Measurements from ENCODE around the gene TRIM6. TPM values are rescaled to one million over a fixed set of nuclear protein-coding genes. Genes with fewer than 3 reads are reported as not detected.
A peak's percentile ranks its signal among the peaks of the same experiment; 100 is the strongest.
"Not testable (repeated sequence)": the region's sequence is repeated elsewhere in the genome, so short reads cannot be mapped to it uniquely, and the experiment has no call there.

TRIM6 gene
- total RNA-seq, 2 donors from 2014 or later = 0.31 TPM; not detected in 1

DNA sequence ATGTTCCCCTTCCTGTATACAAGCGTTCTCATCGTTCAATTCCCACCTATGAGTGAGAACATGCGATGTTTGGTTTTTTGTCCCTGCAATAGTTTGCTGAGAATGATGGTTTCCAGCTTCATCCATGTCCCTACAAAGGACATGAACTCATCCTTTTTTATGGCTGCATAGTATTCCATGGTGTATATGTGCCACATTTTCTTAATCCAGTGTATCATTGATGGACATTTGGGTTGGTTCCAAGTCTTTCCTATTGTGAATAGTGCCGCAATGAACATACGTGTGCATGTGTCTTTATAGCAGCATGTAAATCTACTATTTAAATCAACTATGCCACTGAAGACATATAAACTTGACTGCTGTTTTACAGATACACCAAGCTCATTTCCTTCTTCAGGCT is 12.0 kb upstream of the TRIM6 start:
- not testable (repeated sequence) for H3K4me1 Mint-ChIP-seq (ENCODE audit: low read depth in 2 of 2); H3K27ac Mint-ChIP-seq

DNA sequence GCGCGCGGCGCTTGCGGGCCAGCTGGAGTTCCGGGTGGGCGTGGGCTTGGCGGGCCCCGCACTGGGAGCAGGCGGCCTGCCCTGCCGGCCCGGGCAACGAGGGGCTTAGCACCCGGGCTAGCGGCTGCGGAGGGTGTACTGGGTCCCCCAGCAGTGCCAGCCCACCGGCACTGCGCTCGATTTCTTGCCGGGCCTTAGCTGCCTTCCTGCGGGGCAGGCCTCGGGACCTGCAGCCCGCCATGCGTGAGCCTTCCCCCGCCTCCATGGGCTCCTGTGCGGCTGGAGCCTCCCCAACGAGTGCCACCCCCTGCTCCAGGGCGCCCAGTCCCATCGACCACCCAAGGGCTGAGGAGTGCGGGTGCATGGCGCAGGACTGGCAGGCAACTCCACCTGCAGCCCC is 6.5 kb upstream of the TRIM6 start:
- H3K27me3 Mint-ChIP-seq; H3K9me3 Mint-ChIP-seq; H3K27ac Mint-ChIP-seq; H3K4me1 Mint-ChIP-seq (ENCODE audit: low read depth in 2 of 2); ATAC-seq; DNase-seq (ENCODE audit: low spot score); H3K36me3 Mint-ChIP-seq; H3K4me3 Mint-ChIP-seq: not testable (repeated sequence)

More for the DNA sequence above, 12.0 kb upstream of the TRIM6 start:
- H3K27me3 Mint-ChIP-seq; H3K4me3 Mint-ChIP-seq; DNase-seq (ENCODE audit: low spot score); H3K9me3 Mint-ChIP-seq; ATAC-seq; H3K36me3 Mint-ChIP-seq: not testable (repeated sequence)

DNA sequence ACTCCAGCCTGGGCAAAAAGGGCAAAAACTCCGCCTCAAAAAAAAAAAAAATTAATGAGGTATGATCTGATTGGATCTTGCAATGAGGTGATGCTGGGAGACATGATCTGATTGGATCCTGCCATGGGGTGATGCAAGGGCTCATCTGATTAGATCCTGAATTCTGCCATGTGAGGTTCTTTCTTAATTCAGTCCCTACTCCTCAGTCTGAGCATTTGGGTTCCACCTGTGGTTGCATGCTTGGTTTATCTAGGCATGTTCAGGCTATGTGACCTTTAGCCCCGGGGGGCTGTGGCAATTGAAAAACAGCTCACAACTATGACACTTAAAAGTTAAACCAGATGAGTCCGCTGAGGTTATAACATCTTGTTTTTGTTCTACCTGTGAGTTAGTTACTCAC is 4.8 kb upstream of the TRIM6 start:
- Mint-ChIP-seq H3K36me3 (no peaks in the 10 kb centered on the region), H3K27me3 (peaks cover 0 to 5% of the 10 kb centered on the region in 2 donors), H3K4me3 (no peak overlapping the region)

DNA sequence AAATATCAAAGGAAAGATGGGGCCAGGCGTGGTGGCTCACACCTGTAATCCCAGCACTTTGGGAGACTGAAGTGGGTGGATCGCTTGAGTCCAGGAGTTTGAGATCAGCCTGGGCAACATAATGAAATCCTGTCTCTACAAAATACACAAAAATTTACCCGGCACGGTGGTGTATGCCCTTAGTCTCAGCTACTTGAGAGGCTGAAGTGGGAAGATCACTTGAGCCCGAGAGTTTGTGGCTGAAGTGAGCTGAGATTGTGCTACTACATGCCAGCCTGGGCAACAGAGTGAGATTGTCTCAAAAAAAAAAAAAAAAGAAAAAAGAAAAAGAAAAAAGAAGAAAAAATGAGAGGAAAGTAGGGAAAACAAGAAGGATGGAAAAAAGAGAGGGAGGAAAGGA is 3.8 kb upstream of the TRIM6 start:
- Mint-ChIP-seq H3K9me3 (no peaks in the 10 kb centered on the region), H3K27ac (no peak overlapping the region), H3K4me1 (ENCODE audit: low read depth in 2 of 2) (peaks cover 0 to 8% of the 10 kb centered on the region in 2 donors), H3K27me3 (peaks cover 3% of the 10 kb centered on the region in 2 donors), H3K4me3 (no peak overlapping the region), H3K36me3 (no peaks in the 10 kb centered on the region)
- ATAC-seq (no peak), DNase-seq (ENCODE audit: low spot score) (no peak)

More for the DNA sequence above, 4.8 kb upstream of the TRIM6 start:
- no peak for ATAC-seq
- no peak overlapping the region for H3K27ac Mint-ChIP-seq
- peaks cover 0 to 5% of the 10 kb centered on the region in 2 donors for H3K4me1 Mint-ChIP-seq (ENCODE audit: low read depth in 2 of 2)
- H3K9me3 Mint-ChIP-seq = no peaks in the 10 kb centered on the region
- no peak for DNase-seq (ENCODE audit: low spot score)

DNA sequence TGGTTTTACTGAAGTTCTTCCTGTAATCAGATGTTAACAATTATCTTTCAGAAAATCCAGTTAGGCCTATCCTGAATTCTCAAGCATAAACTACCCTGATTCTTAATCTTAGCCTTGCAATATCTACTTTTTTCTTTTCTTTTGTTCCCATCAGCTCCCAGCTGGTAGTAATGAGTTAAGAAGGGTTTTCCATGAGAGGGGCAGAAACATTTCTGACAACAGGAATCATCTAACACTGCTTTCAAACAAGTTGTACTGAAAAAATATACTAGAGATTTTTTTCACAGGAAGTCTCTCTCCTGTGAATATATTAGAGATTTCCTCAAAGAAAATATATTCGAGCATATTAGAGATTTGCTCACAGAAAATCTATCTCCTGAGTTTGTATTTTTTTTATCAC is 3.3 kb upstream of the TRIM6 start:
- H3K27me3 Mint-ChIP-seq = peaks cover 5 to 8% of the 10 kb centered on the region in 2 donors
- ATAC-seq = no peak
- H3K4me1 Mint-ChIP-seq (ENCODE audit: low read depth in 2 of 2) = peaks cover 0 to 8% of the 10 kb centered on the region in 2 donors
- H3K27ac Mint-ChIP-seq = no peak overlapping the region
- H3K4me3 Mint-ChIP-seq = no peak overlapping the region
- DNase-seq (ENCODE audit: low spot score) = no peak
- no peaks in the 10 kb centered on the region for H3K9me3 Mint-ChIP-seq
- no peaks in the 10 kb centered on the region for H3K36me3 Mint-ChIP-seq

DNA sequence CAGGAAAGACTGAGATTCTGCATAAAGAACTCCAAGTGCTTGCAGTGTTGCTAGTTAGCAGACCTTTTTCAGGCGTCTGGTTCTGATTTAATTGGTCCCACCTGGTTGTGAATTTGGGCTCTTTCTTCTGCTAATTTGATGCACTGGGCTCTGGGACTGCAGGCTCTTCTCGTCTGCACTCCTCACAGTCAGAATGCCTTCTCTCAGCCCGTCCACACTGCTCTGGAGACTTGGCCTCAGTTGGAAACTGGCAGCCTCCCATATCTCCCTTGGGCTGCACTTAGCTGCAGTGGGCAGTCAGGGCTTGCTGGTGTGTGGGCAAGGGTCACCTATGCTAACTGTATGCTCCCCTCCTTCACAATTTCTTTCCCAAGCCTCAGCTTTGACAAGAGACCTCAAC is 1.5 kb downstream of the TRIM6 start:
- ATAC-seq (no peak), DNase-seq (ENCODE audit: low spot score) (no peak)
- H3K4me3 Mint-ChIP-seq = no peak overlapping the region
- H3K4me1 Mint-ChIP-seq (ENCODE audit: low read depth in 2 of 2) = peaks cover 0 to 8% of the 10 kb centered on the region in 2 donors
- no peak overlapping the region for H3K27ac Mint-ChIP-seq
- H3K9me3 Mint-ChIP-seq = no peaks in the 10 kb centered on the region
- no peaks in the 10 kb centered on the region for H3K36me3 Mint-ChIP-seq
- peaks cover 5 to 8% of the 10 kb centered on the region in 2 donors for H3K27me3 Mint-ChIP-seq

DNA sequence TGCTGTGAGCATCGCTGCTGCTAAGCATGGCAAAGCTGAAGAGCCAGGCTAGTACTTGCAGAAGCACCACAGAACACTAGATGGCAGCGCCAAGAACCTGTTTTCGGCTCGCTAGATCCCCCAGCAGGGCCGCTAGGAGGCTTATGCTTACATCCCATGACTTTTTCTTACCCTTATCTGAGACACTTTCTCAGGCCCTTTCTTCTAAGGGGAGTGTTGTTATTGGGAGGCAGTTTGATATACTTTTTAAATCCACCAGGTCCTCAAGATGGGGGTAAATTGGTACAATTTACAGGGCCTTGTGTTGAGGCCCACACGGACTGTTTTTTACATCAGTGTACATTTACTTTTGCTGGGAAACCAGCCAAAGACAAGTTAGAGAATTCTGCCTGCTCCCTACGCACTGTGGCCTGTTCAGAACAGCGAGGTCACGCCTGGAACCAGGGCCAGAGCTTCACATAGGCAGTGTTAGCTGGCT is 4.0 kb downstream of the TRIM6 start:
- no peaks in the 10 kb centered on the region for H3K9me3 Mint-ChIP-seq
- no peak overlapping the region for H3K4me3 Mint-ChIP-seq

DNA sequence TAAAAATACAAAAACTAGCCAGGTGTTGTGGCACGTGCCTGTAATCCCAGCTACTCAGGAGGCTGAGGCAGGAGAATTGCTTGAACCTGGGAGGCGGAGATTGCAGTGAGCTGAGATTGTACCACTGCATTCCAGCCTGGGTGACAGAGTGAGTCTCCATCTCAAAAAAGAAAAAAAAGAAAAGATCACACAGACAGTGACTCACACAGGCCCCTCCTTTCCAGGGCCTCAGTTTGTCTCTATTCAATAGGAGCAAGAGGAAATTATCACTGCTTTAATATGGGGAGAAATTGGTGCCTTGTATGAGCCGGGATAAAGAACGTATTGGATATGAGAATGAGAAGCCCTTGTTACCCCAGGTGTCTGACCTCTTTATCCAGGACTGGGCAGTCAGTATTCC is 6.4 kb downstream of the TRIM6 start:
- not testable (repeated sequence) for H3K36me3 Mint-ChIP-seq; H3K9me3 Mint-ChIP-seq; H3K4me3 Mint-ChIP-seq; H3K4me1 Mint-ChIP-seq (ENCODE audit: low read depth in 2 of 2); ATAC-seq; H3K27me3 Mint-ChIP-seq; DNase-seq (ENCODE audit: low spot score); H3K27ac Mint-ChIP-seq

More for the DNA sequence above, 4.0 kb downstream of the TRIM6 start:
- ATAC-seq = peak; percentile 66 to 74
- no peaks in the 10 kb centered on the region for H3K36me3 Mint-ChIP-seq
- no peak overlapping the region for H3K27ac Mint-ChIP-seq
- DNase-seq (ENCODE audit: low spot score) = no peak
- H3K4me1 Mint-ChIP-seq (ENCODE audit: low read depth in 2 of 2) = peaks cover 0 to 8% of the 10 kb centered on the region in 2 donors
- H3K27me3 Mint-ChIP-seq = peaks cover 5 to 8% of the 10 kb centered on the region in 2 donors

DNA sequence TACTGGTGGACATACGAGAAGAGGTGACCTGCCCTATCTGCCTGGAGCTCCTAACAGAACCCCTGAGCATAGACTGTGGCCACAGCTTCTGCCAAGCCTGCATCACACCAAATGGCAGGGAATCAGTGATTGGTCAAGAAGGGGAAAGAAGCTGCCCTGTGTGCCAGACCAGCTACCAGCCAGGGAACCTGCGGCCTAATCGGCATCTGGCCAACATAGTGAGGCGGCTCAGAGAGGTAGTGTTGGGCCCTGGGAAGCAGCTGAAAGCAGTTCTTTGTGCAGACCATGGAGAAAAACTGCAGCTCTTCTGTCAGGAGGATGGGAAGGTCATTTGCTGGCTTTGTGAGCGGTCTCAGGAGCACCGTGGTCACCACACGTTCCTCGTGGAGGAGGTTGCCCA is 6.9 kb downstream of the TRIM6 start:
- no peak for DNase-seq (ENCODE audit: low spot score)
- Mint-ChIP-seq H3K9me3 (no peaks in the 10 kb centered on the region), H3K36me3 (no peaks in the 10 kb centered on the region), H3K4me1 (ENCODE audit: low read depth in 2 of 2) (no peaks in the 10 kb centered on the region), H3K27me3 (no peaks in the 10 kb centered on the region), H3K4me3 (no peak overlapping the region), H3K27ac (no peak overlapping the region)
- ATAC-seq = no peak

DNA sequence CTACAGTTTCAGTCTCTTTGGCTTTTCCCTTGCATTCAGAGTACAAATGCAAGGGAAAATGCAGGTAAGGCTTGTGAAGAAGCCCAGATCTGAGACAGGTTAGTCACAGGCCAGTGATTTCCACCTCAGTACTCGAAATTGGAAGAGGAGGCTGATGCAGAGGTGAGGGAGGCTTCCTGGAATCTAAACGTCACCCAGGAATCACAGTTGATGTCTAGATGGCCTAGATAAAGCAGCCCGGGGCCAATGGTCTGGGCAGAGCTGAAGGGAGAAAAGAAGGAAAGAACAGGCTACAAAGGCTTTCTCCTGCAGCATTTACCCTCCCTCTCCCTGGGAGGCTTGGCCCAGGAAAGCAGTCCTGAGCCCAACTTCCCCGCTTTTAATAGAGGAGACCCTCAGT is 8.5 kb downstream of the TRIM6 start:
- Mint-ChIP-seq H3K4me3 (no peak overlapping the region), H3K9me3 (no peaks in the 10 kb centered on the region), H3K27me3 (no peaks in the 10 kb centered on the region), H3K27ac (no peak overlapping the region), H3K36me3 (no peaks in the 10 kb centered on the region), H3K4me1 (ENCODE audit: low read depth in 2 of 2) (no peaks in the 10 kb centered on the region)
- ATAC-seq (no peak), DNase-seq (ENCODE audit: low spot score) (no peak)

DNA sequence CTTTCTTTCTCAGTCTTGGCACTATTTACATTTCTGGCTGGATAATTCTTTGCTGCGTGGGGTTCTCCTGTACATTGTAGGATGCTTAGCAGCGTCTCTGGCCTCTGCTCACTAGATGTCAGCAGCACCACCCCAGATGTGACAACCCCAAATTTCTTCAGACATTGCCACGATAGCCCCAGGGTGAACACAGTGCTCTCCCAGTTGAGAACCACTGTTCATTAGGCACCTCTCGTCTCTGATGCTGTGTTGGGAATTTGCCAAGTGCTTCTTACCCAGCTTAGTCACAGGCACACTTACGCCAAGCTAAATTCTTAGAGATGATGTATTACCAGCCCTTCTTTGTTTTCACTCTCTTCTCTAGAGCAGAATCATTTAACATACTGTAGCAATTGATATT is 9.4 kb downstream of the TRIM6 start:
- no peak for ATAC-seq
- no peaks in the 10 kb centered on the region for H3K36me3 Mint-ChIP-seq
- H3K27me3 Mint-ChIP-seq = no peaks in the 10 kb centered on the region
- no peak overlapping the region for H3K27ac Mint-ChIP-seq
- DNase-seq (ENCODE audit: low spot score) = no peak
- no peak overlapping the region for H3K4me3 Mint-ChIP-seq
- H3K4me1 Mint-ChIP-seq (ENCODE audit: low read depth in 2 of 2) = no peaks in the 10 kb centered on the region
- no peaks in the 10 kb centered on the region for H3K9me3 Mint-ChIP-seq

DNA sequence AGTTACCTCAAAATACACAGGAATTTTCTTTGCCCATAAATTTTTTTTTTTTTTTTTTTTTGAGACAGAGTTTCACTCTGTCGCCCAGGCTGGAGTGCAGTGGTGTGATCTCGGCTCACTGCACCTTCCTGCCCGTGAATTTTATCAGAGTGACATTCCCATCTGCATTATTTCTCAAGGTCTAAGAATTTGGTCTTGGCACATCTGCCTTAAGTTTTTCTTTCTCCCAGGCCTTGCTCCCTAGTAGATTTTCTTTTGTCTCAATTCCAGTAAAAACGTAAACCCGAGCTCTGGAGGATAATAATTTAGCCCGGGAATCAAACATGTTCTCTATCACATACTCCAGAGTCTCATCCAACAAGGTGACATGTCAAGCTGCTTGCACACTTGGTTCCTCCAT is 12.4 kb downstream of the TRIM6 start:
- H3K9me3 Mint-ChIP-seq = no peaks in the 10 kb centered on the region

DNA sequence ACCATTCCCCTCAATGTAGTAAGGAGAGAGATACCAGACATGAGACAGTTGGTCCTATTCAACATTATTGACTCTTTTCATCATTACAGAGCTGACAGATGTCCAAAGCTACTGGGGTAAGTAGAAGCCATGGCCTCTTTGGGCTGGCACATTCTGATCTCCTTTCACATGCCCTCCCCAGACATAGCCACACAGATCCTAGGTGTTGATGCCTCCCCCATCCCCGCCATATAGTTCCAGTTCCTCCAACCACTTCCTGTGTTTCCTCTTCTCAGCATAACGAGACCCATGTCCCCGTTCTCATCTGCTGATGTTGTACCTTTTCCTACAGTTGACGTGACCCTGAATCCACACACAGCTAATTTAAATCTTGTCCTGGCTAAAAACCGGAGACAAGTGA is 14.0 kb downstream of the TRIM6 start:
- no peak for ATAC-seq
- H3K27me3 Mint-ChIP-seq = peaks cover 0 to 3% of the 10 kb centered on the region in 2 donors
- H3K9me3 Mint-ChIP-seq = no peaks in the 10 kb centered on the region
- H3K27ac Mint-ChIP-seq = no peak overlapping the region
- no peaks in the 10 kb centered on the region for H3K4me1 Mint-ChIP-seq (ENCODE audit: low read depth in 2 of 2)
- DNase-seq (ENCODE audit: low spot score) = no peak
- no peak overlapping the region for H3K4me3 Mint-ChIP-seq
- H3K36me3 Mint-ChIP-seq = no peaks in the 10 kb centered on the region

More for the DNA sequence above, 12.4 kb downstream of the TRIM6 start:
- DNase-seq (ENCODE audit: low spot score) (no peak), ATAC-seq (no peak)
- Mint-ChIP-seq H3K27me3 (peaks cover 0 to 3% of the 10 kb centered on the region in 2 donors), H3K27ac (no peak overlapping the region), H3K36me3 (no peaks in the 10 kb centered on the region), H3K4me1 (ENCODE audit: low read depth in 2 of 2) (no peaks in the 10 kb centered on the region), H3K4me3 (no peak overlapping the region)

DNA sequence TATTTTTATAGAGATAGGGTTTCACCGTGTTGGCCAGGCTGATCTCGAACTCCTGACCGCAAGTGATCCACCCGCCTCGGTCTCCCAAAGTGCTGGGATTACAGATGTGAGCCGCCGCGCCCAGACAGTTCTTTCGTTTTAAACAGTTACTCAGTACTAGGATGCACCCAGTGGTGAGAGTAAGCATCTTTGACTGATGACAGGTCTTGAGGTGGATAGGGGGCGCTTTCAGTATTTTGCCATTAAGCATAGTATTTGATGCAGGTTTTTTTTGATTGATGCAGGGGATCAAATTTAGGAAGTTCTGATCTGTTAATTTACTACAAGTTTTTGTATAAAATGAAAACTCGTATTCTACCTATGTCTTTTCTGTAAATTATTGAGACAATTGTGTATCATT is 15.2 kb downstream of the TRIM6 start:
- Mint-ChIP-seq H3K4me1 (ENCODE audit: low read depth in 2 of 2) (no peaks in the 10 kb centered on the region), H3K27ac (no peak overlapping the region), H3K36me3 (no peaks in the 10 kb centered on the region), H3K4me3 (no peak overlapping the region), H3K27me3 (peaks cover 0 to 3% of the 10 kb centered on the region in 2 donors), H3K9me3 (no peaks in the 10 kb centered on the region)
- no peak for DNase-seq (ENCODE audit: low spot score)
- ATAC-seq = no peak

DNA sequence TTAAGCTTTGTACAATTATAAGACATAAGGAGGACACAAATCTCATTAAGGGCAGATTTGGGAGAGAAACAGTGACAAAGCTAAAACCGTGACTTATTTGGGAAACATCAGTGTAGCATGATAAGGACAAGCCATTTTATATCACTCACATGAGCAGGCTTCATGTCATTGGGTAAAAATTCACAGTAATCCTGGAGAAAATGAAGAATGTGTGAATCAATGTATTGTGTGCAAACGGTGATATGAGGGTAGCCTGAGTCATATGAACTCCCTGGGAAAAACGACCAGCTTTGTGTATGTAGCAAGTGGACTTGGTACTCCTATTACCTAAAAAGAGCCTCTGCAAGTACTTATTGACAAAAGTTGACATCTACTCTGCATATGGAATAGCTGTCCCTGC is 22.4 kb downstream of the TRIM6 start:
- no peak overlapping the region for H3K27ac Mint-ChIP-seq
- H3K36me3 Mint-ChIP-seq = no peaks in the 10 kb centered on the region
- H3K4me1 Mint-ChIP-seq (ENCODE audit: low read depth in 2 of 2) = peaks cover under 1 to 1% of the 10 kb centered on the region in 2 donors
- no peaks in the 10 kb centered on the region for H3K27me3 Mint-ChIP-seq
- DNase-seq (ENCODE audit: low spot score) = no peak
- no peaks in the 10 kb centered on the region for H3K9me3 Mint-ChIP-seq
- no peak for ATAC-seq
- H3K4me3 Mint-ChIP-seq = no peak overlapping the region

Measured in natural killer cell treated with Interleukin-12 subunit alpha and Interleukin-12 subunit beta and Interleukin-15 and Interleukin-18, amount 100 ng/mL, for 72 hours (primary cell).